ENCODE results near the gene TM4SF5. TPM values are rescaled to one million over a fixed set of nuclear protein-coding genes. Genes with fewer than 3 reads are reported as not detected.

The TM4SF5 gene
- total RNA-seq (not detected), polyA plus RNA-seq (under 1 TPM in 1 of 3 donors, not detected in 2; 0.34 TPM)
- long read RNA-seq, donor 1 = 0 reads
- long read RNA-seq, donor 2 = 0 reads

GRCh38 chr17:4771519-4772234 lies at the start of gene TM4SF5:
TSS of gene TM4SF5 (plus strand) at chr17:4771886. CDS start at chr17:4771923, 37 bp downstream.
- Histone ChIP-seq H3K4me3 (no peak within 1 kb of the TSS), H3K4me1 (no peaks in the 10 kb centered on the region), H3K36me3 (ENCODE audit: insufficient read depth in 1 of 2, low read depth in 1 of 2) (no peaks in the 10 kb centered on the region), H3K9me3 (no peaks in the 10 kb centered on the region), H3K27ac (no peak within 1 kb of the TSS), H3K27me3 (ENCODE audit: insufficient read depth in 3 of 3, low read length in 2 of 3) (peaks cover 0 to 25% (median 3%) of the 10 kb centered on the region in 3 donors)
- intact Hi-C loops (cut with DNase I) = no loop called here
- DNase-seq (no peak), ATAC-seq (no peak)
- WGBS, 3 donors = 39 to 41% (median 39%) methylated on average over 13 of the region's 13 CpGs
- no peak for TF ChIP-seq CTCF (IDR thresholded peaks at IDR 0.05)

GRCh38 chr17:4722678-4723240 lies 48.9 kb upstream of the TM4SF5 start:
- TF ChIP-seq CTCF (IDR thresholded peaks at IDR 0.05) = no peak
- no peak for DNase-seq
- peaks cover 0 to 3% of the 10 kb centered on the region in 2 donors for H3K36me3 ChIP-seq (ENCODE audit: insufficient read depth in 1 of 2, low read depth in 1 of 2)
- no peaks in the 10 kb centered on the region for H3K9me3 ChIP-seq
- no peaks in the 10 kb centered on the region for H3K4me1 ChIP-seq
- no peaks in the 10 kb centered on the region for H3K27me3 ChIP-seq (ENCODE audit: insufficient read depth in 3 of 3, low read length in 2 of 3)
- WGBS, 3 donors = 75 to 83% (median 83%) methylated on average over 16 of the region's 16 CpGs
- H3K27ac ChIP-seq = no peak overlapping the region
- no peak overlapping the region for H3K4me3 ChIP-seq
- intact Hi-C loops (cut with DNase I) = no loop called here
- ATAC-seq = no peak

- Histone ChIP-seq H3K4me1 (no peaks in the 10 kb centered on the region), H3K9me3 (no peaks in the 10 kb centered on the region), H3K36me3 (ENCODE audit: insufficient read depth in 1 of 2, low read depth in 1 of 2) (no peaks in the 10 kb centered on the region), H3K4me3 (no peak overlapping the region), H3K27me3 (ENCODE audit: insufficient read depth in 3 of 3, low read length in 2 of 3) (peaks cover 0 to 2% (median 0%) of the 10 kb centered on the region in 3 donors), H3K27ac (no peak overlapping the region)
- 77 to 88% (median 79%) methylated on average over 5 of the region's 5 CpGs for WGBS, 3 donors
- DNase-seq = no peak
- no peak for ATAC-seq
- TF ChIP-seq CTCF (IDR thresholded peaks at IDR 0.05) = no peak
- intact Hi-C loops (cut with DNase I) = no loop called here
Observed at GRCh38 chr17:4724650-4725049, 47.0 kb upstream of the TM4SF5 start.

GRCh38 chr17:4725646-4726310 lies 45.9 kb upstream of the TM4SF5 start:
- 77 to 85% (median 79%) methylated on average over 7 to 9 of the region's 9 CpGs for WGBS, 3 donors
- Histone ChIP-seq H3K27me3 (ENCODE audit: insufficient read depth in 3 of 3, low read length in 2 of 3) (peaks cover 0 to 2% (median 0%) of the 10 kb centered on the region in 3 donors), H3K4me3 (no peak overlapping the region), H3K36me3 (ENCODE audit: insufficient read depth in 1 of 2, low read depth in 1 of 2) (no peaks in the 10 kb centered on the region), H3K9me3 (no peaks in the 10 kb centered on the region), H3K27ac (no peak overlapping the region), H3K4me1 (no peaks in the 10 kb centered on the region)
- DNase-seq = no peak
- ATAC-seq = no peak
- TF ChIP-seq CTCF (IDR thresholded peaks at IDR 0.05) = no peak
- intact Hi-C loops (cut with DNase I) = no loop called here
